HG03064 (cell line): ENCODE data around the gene GPR135.

ENCODE experiments used
- ATAC-seq: cut with Tn5 transposase; IDR thresholded peaks from one replicate; pipeline ENCODE4 v1.9.1; 2021; ENCODE audit warnings: low read depth; ENCODE audit not compliant: unreplicated experiment

GPR135 gene, protein sequence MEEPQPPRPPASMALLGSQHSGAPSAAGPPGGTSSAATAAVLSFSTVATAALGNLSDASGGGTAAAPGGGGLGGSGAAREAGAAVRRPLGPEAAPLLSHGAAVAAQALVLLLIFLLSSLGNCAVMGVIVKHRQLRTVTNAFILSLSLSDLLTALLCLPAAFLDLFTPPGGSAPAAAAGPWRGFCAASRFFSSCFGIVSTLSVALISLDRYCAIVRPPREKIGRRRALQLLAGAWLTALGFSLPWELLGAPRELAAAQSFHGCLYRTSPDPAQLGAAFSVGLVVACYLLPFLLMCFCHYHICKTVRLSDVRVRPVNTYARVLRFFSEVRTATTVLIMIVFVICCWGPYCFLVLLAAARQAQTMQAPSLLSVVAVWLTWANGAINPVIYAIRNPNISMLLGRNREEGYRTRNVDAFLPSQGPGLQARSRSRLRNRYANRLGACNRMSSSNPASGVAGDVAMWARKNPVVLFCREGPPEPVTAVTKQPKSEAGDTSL

GRCh38 chr14:59465316-59466135, at the start of gene GPR135:
Gene GPR135, minus strand, starts transcription at chr14:59465380. Its CDS starts 154 bp downstream, at chr14:59465226.
- ATAC-seq: peak; percentile 39

- no peak for ATAC-seq
These were observed 46.9 kb upstream of the GPR135 start for GRCh38 chr14:59511916-59512575.

DNA sequence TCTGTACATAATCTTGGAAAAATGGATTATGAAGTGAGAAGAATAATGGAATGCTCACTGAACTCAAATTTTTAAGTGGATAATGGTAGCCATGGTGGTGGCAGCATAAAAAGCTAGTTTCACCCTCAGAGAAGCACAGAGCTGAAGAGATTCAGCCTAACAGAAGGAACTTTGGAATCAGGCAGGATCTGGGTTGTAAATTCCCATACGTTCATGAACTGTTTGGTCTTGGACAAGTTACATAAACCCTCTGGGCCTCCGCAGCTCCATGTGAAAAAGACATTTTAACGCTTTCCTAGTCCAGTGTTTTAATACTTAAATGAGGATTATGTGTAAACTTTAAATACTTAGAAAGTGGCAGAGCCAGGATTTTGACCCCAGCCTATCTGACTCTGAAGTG, 45.8 kb upstream of the GPR135 start:
- no peak for ATAC-seq

DNA sequence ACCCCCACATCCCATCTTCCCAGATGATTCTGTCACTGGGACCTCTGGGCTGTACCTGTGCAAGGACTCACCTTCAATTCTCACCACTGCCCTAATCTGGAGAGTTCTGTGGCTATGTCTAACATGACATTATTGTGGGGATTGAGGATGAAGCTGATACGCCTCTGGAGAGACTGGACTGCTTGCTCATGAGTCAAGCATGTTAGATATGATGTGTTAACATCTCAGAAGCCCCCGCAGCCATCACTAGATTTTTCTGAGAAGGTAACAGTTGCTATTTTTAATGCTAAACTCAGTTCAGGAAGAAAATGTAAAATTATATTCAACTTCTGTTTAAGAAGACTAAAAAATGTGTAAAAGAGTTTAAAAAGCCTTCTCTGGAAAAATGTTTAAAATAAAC, 44.8 kb upstream of the GPR135 start:
- no peak for ATAC-seq

- no peak for ATAC-seq
These were observed 43.9 kb upstream of the GPR135 start for GRCh38 chr14:59509101-59509500.

- no peak for ATAC-seq
These were observed 42.5 kb upstream of the GPR135 start for GRCh38 chr14:59507752-59508103.

GRCh38 chr14:59507063-59507751, 42.0 kb upstream of the GPR135 start:
- ATAC-seq: no peak

- ATAC-seq: no peak
These were observed 38.1 kb upstream of the GPR135 start for GRCh38 chr14:59503256-59503655.

GRCh38 chr14:59500732-59501131, 35.6 kb upstream of the GPR135 start:
- ATAC-seq: no peak

- ATAC-seq: no peak
These were observed 27.2 kb upstream of the GPR135 start for GRCh38 chr14:59492384-59492783.

DNA sequence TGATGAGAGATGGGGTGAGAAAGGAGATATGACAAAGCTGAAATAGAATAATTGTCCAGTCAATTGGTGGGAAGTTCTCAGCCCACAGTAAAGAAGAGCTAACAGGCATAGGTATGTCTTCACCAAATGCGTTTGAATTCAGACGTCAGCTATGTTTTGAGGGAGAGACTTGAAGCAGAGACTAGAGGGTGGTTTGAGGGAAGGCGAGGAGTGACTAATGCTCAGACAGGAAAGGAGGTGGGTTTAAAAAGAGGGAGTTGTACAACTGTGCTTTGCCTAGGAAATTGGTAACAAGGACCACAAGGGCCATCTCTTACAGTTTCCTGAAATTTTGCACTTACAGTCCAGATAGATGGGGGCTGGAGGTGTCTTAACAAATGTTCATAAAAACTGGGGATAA, 25.6 kb upstream of the GPR135 start:
- ATAC-seq: no peak

DNA sequence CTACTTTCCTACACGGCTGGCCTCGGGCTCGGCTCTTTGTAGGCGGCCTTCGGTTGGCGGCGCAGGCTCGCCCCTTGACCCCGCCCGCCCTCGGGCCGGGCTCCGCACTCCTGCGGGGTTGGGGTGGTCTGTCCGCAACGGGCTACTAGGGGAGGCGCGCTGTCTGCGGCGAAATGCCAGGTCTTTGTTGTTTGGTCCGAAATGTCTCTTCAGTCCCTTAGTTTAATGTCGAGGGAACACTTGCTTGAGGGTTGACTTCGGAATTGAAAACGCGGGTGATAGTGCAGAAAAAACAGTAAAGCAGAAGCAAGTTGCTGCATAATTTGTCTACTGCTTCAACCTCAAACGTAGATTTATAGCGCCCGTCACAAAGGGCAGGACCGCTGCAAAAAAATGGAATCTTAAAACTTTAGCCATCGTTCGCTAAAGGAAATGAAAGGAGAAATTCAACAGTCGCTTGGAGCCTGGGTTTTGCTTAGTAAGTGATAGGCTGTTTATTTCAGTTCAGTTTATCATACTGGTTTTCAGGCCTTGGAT, 19.5 kb upstream of the GPR135 start:
- ATAC-seq: peak; percentile 39

DNA sequence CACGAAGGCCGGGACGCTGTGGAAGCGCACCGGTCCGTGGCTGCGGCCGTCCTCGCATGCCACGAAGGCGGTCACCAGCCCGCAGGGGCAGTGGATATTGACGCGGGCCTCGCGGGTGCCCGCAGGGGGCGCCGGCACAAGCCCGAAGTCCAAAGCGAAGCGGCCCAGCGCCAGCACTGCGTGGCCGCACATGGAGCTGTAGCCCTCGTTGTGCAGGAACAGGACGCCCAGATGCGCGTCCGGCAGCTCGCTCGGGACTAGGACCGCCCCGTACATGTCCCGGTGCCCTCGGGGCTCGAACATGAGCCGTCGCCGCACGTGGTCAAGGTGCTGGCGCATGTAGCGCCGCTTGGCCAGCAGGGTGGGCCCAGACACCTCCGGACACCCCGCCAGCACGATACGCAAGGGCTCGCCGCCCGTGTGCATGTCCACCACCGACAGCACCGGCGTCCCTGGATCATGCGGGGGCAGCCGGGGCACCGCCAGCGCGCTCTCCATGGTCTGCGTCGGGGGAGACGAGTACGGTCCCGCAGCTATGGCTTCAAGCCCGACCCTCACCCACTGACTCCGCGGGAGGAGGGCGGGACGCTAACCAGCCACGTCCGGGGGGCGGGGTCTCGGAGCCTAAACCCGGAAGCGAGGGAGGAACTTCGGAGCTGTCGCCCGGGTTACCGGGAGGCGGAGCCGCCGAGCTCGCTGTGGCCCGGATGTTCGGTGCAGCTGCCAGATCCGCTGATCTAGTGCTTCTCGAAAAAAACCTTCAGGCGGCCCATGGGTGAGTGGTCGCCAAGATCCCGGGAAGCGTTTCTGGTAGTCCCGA, 18.8 kb upstream of the GPR135 start, which contains the start of the genes JKAMP and L3HYPDH:
Gene JKAMP (plus strand): TSS at position 699 of the 820 bp plus-strand sequence. CDS start 73 bp downstream, at position 772.
Gene L3HYPDH (minus strand): TSS at position 590 of the 820 bp plus-strand sequence. CDS start 92 bp downstream, at position 498.
- peak; percentile 89 for ATAC-seq

GRCh38 chr14:59483363-59483762, 18.2 kb upstream of the GPR135 start:
- no peak for ATAC-seq

DNA sequence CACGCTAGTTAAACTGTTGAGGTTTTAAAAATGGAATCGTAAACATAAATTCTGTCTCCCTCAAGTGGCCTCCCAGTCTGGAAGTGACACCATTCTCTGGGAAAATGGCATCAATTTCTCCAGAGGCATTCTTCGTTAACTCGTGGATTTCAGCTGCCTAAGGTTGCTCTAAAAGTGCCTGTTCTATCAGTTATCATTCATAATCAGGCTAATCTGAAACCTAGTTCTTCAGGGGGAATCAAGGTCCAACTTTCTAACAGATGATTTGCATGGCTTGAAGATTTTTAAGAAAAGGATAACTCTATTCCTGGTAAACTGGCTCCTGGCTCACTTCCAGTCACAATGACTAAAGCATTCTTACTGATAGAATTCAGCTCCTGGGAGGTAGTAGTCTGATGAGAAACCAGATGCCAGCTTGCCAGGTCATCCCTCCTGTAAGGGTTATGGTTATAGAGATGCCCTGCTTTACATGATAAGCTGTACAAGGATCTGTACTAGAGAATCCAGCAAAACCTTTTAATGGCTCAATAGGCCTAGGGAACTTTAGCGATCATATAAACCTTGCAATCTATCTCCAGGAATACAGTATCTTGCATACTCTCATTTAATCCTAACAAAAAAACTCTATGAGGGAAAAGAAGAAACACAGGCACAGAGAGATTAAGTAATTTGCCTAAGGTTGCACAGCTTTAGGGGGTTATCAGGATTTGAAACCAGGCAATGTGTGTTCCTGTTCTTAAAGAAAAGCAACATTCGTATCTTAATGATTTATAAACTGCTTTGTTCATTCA, 17.6 kb upstream of the GPR135 start:
- ATAC-seq: no peak

DNA sequence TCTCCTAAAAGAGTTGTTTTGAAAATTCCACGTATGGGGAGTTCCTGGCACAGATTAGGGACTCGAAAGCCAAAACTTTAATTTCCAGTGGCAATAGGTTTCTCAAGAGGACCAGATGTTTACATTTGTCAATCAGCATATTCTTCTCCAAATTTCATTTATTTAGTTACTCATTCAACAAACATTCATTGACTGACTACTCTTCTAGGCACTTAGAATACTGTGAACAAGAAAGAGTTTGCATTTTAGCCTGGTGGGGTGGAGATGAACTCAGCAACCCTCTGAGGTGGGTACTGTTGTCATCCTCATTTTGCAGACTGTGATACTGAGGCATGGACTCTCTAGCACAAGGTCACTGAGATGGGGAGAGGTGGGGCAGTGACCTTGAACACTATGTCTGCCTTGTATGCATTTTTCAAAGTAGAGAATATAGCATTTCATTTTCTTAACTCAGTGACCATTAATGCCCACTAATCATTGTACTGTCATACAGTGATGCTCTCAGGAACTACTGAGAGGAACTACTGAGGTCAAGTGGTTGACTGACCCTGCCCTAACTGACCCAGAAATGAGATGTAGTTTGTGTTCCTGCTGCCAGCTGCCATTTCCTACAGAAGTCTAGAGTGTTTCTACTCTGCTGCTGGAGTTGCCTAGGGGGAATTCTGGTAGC, 16.8 kb upstream of the GPR135 start:
- ATAC-seq: no peak

DNA sequence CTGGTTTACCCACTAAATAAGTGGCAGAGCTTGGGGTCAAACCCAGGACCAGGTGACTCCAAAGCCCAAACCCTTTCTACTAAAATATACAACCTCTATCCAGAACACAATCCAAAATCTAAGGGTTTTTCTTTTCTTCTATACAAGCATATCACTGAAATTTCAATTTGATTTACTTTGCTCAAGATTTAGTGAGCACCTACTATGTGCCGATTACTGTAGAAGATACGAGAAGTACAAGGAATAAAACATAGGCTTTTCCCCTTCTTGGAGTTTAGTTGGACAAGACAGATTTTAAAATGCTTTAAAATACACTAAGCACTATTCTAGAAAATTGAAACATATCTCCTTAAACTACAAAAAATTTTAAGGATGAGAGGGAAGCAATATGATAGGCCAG, 16.2 kb upstream of the GPR135 start:
- no peak for ATAC-seq

DNA sequence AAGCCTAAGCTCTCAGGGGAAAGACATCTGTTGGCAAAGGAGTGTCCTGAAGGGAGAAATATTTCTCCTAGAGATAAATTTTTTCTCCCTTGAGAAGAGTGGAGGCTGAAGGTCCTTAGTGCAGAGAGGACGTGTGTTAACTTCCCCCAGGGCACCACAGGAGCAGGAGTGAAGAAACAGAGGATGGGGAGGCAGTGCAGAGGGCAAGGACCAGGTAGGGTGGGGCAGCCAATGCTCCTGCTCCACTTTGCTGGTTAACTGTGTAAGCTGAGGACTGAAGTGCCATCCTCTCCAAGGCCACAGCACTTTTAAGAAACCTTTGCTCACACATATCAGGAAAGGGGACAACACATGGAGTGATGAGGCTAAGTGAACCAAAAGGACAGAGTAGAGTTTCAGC, 15.0 kb upstream of the GPR135 start:
- no peak for ATAC-seq
